SK-N-SH treated with all-trans-retinoic acid at 6 μM for 48 hours (cell line): ENCODE measurements around the gene NONO.

Experiments used
- ATAC-seq: fragments of 200-7000 bp; cut with Tn5 transposase; 3 replicates; pipeline ENCODE4 v1.9.1; 2020; ENCODE audit warnings: mild to moderate bottlenecking, moderate library complexity
- ARNTL ChIP-seq: fragments of 450-650 bp; formaldehyde crosslinking; IDR thresholded peaks from 2 replicates; pipeline ENCODE4 v1.5.0; 2020; ENCODE audit warnings: low read depth, mild to moderate bottlenecking, moderate library complexity, borderline replicate concordance
- BACH2 ChIP-seq: fragments of 250-450 bp; sonication (Bioruptor Pico); IDR thresholded peaks from 2 replicates; pipeline ENCODE4 v1.9.0; 2021; ENCODE audit warnings: mild to moderate bottlenecking, borderline replicate concordance
- CSRNP3 ChIP-seq: fragments of 250-450 bp; sonication (Bioruptor Pico); IDR thresholded peaks from 2 replicates; pipeline ENCODE4 v1.5.1; 2021; ENCODE audit warnings: mild to moderate bottlenecking, moderate library complexity
- ESRRG ChIP-seq: fragments of 250-450 bp; sonication (Bioruptor Pico); IDR thresholded peaks from 2 replicates; pipeline ENCODE4 v1.6.1; 2021; ENCODE audit warnings: mild to moderate bottlenecking
- GLIS3 ChIP-seq: fragments of 250-450 bp; sonication (Bioruptor Pico); IDR thresholded peaks from 2 replicates; pipeline ENCODE4 v1.5.0; 2020; ENCODE audit warnings: mild to moderate bottlenecking, moderate library complexity
- ISL1 ChIP-seq: fragments of 250-450 bp; sonication (Bioruptor Pico); IDR thresholded peaks from 2 replicates; pipeline ENCODE4 v2.1.2; 2022; ENCODE audit warnings: mild to moderate bottlenecking, moderate library complexity
- OSR1 ChIP-seq: fragments of 250-450 bp; sonication (Bioruptor Pico); IDR thresholded peaks from 2 replicates; pipeline ENCODE4 v1.8.0; 2022; ENCODE audit warnings: moderate library complexity, mild to moderate bottlenecking, inconsistent platforms
- PATZ1 ChIP-seq: fragments of 250-450 bp; sonication (Bioruptor Pico); IDR thresholded peaks from 2 replicates; pipeline ENCODE4 v1.8.0; 2020; ENCODE audit warnings: mild to moderate bottlenecking, moderate library complexity, borderline replicate concordance
- PPARA ChIP-seq: fragments of 250-450 bp; sonication (Bioruptor Pico); IDR thresholded peaks from 2 replicates; pipeline ENCODE4 v1.5.0; 2020; ENCODE audit warnings: mild to moderate bottlenecking, borderline replicate concordance
- RARB ChIP-seq: fragments of 250-450 bp; sonication (Bioruptor Pico); IDR thresholded peaks from 2 replicates; pipeline ENCODE4 v1.8.0; 2021; ENCODE audit warnings: mild to moderate bottlenecking, moderate library complexity
- SNAI2 ChIP-seq: fragments of 250-450 bp; sonication (Bioruptor Pico); IDR thresholded peaks from 2 replicates; pipeline ENCODE4 v1.5.0; 2020; ENCODE audit warnings: mild to moderate bottlenecking, moderate library complexity
- TCF4 ChIP-seq: fragments of 250-450 bp; sonication (Bioruptor Pico); IDR thresholded peaks from 2 replicates; pipeline ENCODE4 v1.8.0; 2021; ENCODE audit warnings: mild to moderate bottlenecking, moderate library complexity, borderline replicate concordance
- TOX ChIP-seq: fragments of 250-450 bp; sonication (Bioruptor Pico); IDR thresholded peaks from 2 replicates; pipeline ENCODE4 v1.8.0; 2021; ENCODE audit warnings: mild to moderate bottlenecking, moderate library complexity, borderline replicate concordance
- ZC3H10 ChIP-seq: fragments of 250-450 bp; sonication (Bioruptor Pico); IDR thresholded peaks from 2 replicates; pipeline ENCODE4 v1.5.1; 2021; ENCODE audit warnings: mild to moderate bottlenecking, moderate library complexity
- ZFP3 ChIP-seq: fragments of 250-450 bp; sonication (Bioruptor Pico); IDR thresholded peaks from 2 replicates; pipeline ENCODE4 v1.5.0; 2020; ENCODE audit warnings: mild to moderate bottlenecking, moderate library complexity
- ZFP30 ChIP-seq: fragments of 450-650 bp; formaldehyde crosslinking; IDR thresholded peaks from 2 replicates; pipeline ENCODE4 v1.5.0; 2022; ENCODE audit warnings: mild to moderate bottlenecking, moderate library complexity
- ZNF565 ChIP-seq: fragments of 450-650 bp; formaldehyde crosslinking; conservative IDR thresholded peaks from 2 replicates; pipeline ENCODE4 v1.5.0; 2020; ENCODE audit warnings: low read depth, mild to moderate bottlenecking, moderate library complexity
- ZNF70 ChIP-seq: fragments of 450-650 bp; formaldehyde crosslinking; IDR thresholded peaks from 2 replicates; pipeline ENCODE4 v1.5.0; 2020; ENCODE audit warnings: mild to moderate bottlenecking, moderate library complexity
- ZNF8 ChIP-seq: fragments of 450-650 bp; formaldehyde crosslinking; IDR thresholded peaks from 2 replicates; pipeline ENCODE4 v1.5.0; 2020; ENCODE audit warnings: mild to moderate bottlenecking, moderate library complexity
- TF ChIP-seq, protein P1 (sequence below): fragments of 250-450 bp; sonication (Bioruptor Pico); IDR thresholded peaks from 2 replicates; pipeline ENCODE4 v1.5.0; 2020; ENCODE audit warnings: mild to moderate bottlenecking, moderate library complexity
- TF ChIP-seq, protein P2 (sequence below): fragments of 250-450 bp; sonication (Bioruptor Pico); IDR thresholded peaks from 2 replicates; pipeline ENCODE4 v1.8.0; 2021; ENCODE audit warnings: low read depth, mild to moderate bottlenecking, moderate library complexity, borderline replicate concordance
- TF ChIP-seq, protein P3 (sequence below): fragments of 250-450 bp; sonication (Bioruptor Pico); IDR thresholded peaks from 2 replicates; pipeline ENCODE4 v1.5.1; 2020; ENCODE audit warnings: low read depth, mild to moderate bottlenecking, moderate library complexity

The NONO gene, protein sequence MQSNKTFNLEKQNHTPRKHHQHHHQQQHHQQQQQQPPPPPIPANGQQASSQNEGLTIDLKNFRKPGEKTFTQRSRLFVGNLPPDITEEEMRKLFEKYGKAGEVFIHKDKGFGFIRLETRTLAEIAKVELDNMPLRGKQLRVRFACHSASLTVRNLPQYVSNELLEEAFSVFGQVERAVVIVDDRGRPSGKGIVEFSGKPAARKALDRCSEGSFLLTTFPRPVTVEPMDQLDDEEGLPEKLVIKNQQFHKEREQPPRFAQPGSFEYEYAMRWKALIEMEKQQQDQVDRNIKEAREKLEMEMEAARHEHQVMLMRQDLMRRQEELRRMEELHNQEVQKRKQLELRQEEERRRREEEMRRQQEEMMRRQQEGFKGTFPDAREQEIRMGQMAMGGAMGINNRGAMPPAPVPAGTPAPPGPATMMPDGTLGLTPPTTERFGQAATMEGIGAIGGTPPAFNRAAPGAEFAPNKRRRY

GRCh38 chrX:71283403-71284143, at the start of gene NONO:
Gene NONO (plus strand): TSS chrX:71283635. CDS start chrX:71290638, 7,003 bp downstream.
- ATAC-seq = peak; percentile 91
- TF ChIP-seq ZNF70 (CRISPR knock-in tag) (peak; percentile 84), BACH2 (CRISPR knock-in tag) (no peak), ESRRG (CRISPR knock-in tag) (peak; percentile 40; the same call in 1 of the 2 replicates)
- TF ChIP-seq, all 23 proteins: peak for 2

GRCh38 chrX:71235482-71235881, 48.0 kb upstream of the NONO start:
- no peak for ATAC-seq

GRCh38 chrX:71236836-71237235, 46.6 kb upstream of the NONO start:
- ATAC-seq = no peak
- TF ChIP-seq ESRRG (CRISPR knock-in tag) = no peak
- TF ChIP-seq ISL1 (CRISPR knock-in tag) = no peak
- TF ChIP-seq RARB = no peak
- no peak for TF ChIP-seq ZFP30
- TF ChIP-seq BACH2 (CRISPR knock-in tag) = no peak
- TF ChIP-seq ZC3H10 (CRISPR knock-in tag) = no peak
- no peak for TF ChIP-seq TOX (CRISPR knock-in tag)
- TF ChIP-seq ZFP3 (CRISPR knock-in tag) = no peak
- TF ChIP-seq ZNF8 (CRISPR knock-in tag) = no peak

More at GRCh38 chrX:71235482-71235881, 48.0 kb upstream of the NONO start:
- no peak for TF ChIP-seq PPARA (CRISPR knock-in tag)
- TF ChIP-seq ESRRG (CRISPR knock-in tag) = no peak
- no peak for TF ChIP-seq OSR1
- no peak for TF ChIP-seq ISL1 (CRISPR knock-in tag)
- no peak for TF ChIP-seq ZNF565 (CRISPR knock-in tag)
- TF ChIP-seq, protein P1, sequence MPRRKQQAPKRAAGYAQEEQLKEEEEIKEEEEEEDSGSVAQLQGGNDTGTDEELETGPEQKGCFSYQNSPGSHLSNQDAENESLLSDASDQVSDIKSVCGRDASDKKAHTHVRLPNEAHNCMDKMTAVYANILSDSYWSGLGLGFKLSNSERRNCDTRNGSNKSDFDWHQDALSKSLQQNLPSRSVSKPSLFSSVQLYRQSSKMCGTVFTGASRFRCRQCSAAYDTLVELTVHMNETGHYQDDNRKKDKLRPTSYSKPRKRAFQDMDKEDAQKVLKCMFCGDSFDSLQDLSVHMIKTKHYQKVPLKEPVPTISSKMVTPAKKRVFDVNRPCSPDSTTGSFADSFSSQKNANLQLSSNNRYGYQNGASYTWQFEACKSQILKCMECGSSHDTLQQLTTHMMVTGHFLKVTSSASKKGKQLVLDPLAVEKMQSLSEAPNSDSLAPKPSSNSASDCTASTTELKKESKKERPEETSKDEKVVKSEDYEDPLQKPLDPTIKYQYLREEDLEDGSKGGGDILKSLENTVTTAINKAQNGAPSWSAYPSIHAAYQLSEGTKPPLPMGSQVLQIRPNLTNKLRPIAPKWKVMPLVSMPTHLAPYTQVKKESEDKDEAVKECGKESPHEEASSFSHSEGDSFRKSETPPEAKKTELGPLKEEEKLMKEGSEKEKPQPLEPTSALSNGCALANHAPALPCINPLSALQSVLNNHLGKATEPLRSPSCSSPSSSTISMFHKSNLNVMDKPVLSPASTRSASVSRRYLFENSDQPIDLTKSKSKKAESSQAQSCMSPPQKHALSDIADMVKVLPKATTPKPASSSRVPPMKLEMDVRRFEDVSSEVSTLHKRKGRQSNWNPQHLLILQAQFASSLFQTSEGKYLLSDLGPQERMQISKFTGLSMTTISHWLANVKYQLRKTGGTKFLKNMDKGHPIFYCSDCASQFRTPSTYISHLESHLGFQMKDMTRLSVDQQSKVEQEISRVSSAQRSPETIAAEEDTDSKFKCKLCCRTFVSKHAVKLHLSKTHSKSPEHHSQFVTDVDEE (CRISPR knock-in tag) = no peak
- no peak for TF ChIP-seq GLIS3 (CRISPR knock-in tag)

DNA sequence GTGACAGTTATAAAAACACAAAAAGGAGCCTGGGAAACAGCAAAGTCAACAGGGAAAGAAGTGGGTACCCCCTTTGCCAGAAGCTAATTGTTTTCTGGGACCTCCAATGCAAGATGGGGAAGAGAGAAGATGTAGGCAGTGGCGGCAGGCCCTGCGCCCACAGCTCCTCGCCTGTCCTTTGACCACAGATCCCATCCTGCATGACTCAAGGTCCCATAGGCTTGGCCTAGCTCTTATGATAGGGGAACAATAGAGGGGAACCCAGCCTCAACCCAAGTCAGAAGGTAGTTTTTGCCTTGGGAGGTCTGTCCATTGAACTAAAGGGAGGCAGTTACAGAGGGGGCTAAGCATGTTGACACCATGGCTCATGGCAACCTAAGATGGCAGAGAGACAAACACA, 43.7 kb upstream of the NONO start:
- ATAC-seq = no peak

GRCh38 chrX:71241301-71241700, 42.1 kb upstream of the NONO start:
- no peak for TF ChIP-seq ZNF565 (CRISPR knock-in tag)
- TF ChIP-seq, protein P2, sequence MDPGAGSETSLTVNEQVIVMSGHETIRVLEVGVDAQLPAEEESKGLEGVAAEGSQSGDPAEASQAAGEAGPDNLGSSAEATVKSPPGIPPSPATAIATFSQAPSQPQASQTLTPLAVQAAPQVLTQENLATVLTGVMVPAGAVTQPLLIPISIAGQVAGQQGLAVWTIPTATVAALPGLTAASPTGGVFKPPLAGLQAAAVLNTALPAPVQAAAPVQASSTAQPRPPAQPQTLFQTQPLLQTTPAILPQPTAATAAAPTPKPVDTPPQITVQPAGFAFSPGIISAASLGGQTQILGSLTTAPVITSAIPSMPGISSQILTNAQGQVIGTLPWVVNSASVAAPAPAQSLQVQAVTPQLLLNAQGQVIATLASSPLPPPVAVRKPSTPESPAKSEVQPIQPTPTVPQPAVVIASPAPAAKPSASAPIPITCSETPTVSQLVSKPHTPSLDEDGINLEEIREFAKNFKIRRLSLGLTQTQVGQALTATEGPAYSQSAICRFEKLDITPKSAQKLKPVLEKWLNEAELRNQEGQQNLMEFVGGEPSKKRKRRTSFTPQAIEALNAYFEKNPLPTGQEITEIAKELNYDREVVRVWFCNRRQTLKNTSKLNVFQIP (CRISPR knock-in tag) = no peak
- TF ChIP-seq SNAI2 (CRISPR knock-in tag) = no peak
- TF ChIP-seq ARNTL (CRISPR knock-in tag) = no peak
- TF ChIP-seq, protein P3, sequence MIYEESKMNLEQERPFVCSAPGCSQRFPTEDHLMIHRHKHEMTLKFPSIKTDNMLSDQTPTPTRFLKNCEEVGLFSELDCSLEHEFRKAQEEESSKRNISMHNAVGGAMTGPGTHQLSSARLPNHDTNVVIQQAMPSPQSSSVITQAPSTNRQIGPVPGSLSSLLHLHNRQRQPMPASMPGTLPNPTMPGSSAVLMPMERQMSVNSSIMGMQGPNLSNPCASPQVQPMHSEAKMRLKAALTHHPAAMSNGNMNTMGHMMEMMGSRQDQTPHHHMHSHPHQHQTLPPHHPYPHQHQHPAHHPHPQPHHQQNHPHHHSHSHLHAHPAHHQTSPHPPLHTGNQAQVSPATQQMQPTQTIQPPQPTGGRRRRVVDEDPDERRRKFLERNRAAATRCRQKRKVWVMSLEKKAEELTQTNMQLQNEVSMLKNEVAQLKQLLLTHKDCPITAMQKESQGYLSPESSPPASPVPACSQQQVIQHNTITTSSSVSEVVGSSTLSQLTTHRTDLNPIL = no peak
- no peak for TF ChIP-seq CSRNP3 (CRISPR knock-in tag)
- no peak for TF ChIP-seq PPARA (CRISPR knock-in tag)
- no peak for TF ChIP-seq ZNF8 (CRISPR knock-in tag)
- TF ChIP-seq RARB = no peak
- ATAC-seq = no peak

More for the DNA sequence above, 43.7 kb upstream of the NONO start:
- TF ChIP-seq ZFP3 (CRISPR knock-in tag) = no peak
- TF ChIP-seq ZFP30 = no peak
- TF ChIP-seq TCF4 = no peak
- TF ChIP-seq PPARA (CRISPR knock-in tag) = no peak
- no peak for TF ChIP-seq PATZ1
- no peak for TF ChIP-seq ISL1 (CRISPR knock-in tag)
